Liver (tissue), 9 donors: ENCODE measurements around the gene EFNA2. TPM values are rescaled to one million over a fixed set of nuclear protein-coding genes. Genes with fewer than 3 reads are reported as not detected.

Experiments used
- DNase-seq: peaks from one replicate; pipeline ENCODE4 v3.0.0-alpha.2; 2017; ENCODE audit warnings: low spot score
- H3K27ac ChIP-seq, 2 donors: one replicate each; pipeline ENCODE4 v1.7.0; 2013; ENCODE audit warnings: inconsistent platforms in 2 of 2, low read length in 2 of 2, control low read depth in 1 of 2, low read depth in 1 of 2, mild to moderate bottlenecking in 1 of 2
- H3K27me3 ChIP-seq, 4 donors: one replicate each; pipeline versions ENCODE4 v1.6.1 to v1.7.0; 2013; ENCODE audit warnings: low read length in 3 of 4, inconsistent platforms in 1 of 4, mild to moderate bottlenecking in 1 of 4, moderate library complexity in 1 of 4; ENCODE audit not compliant: control insufficient read depth in 4 of 4, insufficient read depth in 4 of 4
- H3K36me3 ChIP-seq, 4 donors: one replicate each; pipeline versions ENCODE4 v1.6.1 to v1.7.0; 2013; ENCODE audit warnings: low read length in 3 of 4, mild to moderate bottlenecking in 3 of 4, low read depth in 1 of 4, moderate library complexity in 1 of 4; ENCODE audit not compliant: control insufficient read depth in 4 of 4, insufficient read depth in 3 of 4
- H3K4me1 ChIP-seq, 4 donors: one replicate each; pipeline versions ENCODE4 v1.6.1 to v1.7.0; 2013; ENCODE audit warnings: low read length in 3 of 4, mild to moderate bottlenecking in 3 of 4, moderate library complexity in 1 of 4; ENCODE audit not compliant: control insufficient read depth in 4 of 4, insufficient read depth in 4 of 4
- H3K4me3 ChIP-seq, 3 donors: one replicate each; pipeline versions ENCODE4 v1.6.1 to v1.7.0; 2013; ENCODE audit warnings: low read length in 3 of 3, control low read depth in 1 of 3, low read depth in 1 of 3, mild to moderate bottlenecking in 1 of 3
- H3K9ac ChIP-seq, 2 donors: one replicate each; pipeline ENCODE4 v1.7.0; 2013; ENCODE audit warnings: low read length in 2 of 2, mild to moderate bottlenecking in 2 of 2, moderate library complexity in 2 of 2, control low read depth in 1 of 2, low read depth in 1 of 2
- H3K9me3 ChIP-seq, 4 donors: one replicate each; pipeline versions ENCODE4 v1.6.1 to v1.7.0; 2013; ENCODE audit warnings: low read length in 3 of 4; ENCODE audit not compliant: control insufficient read depth in 4 of 4
- ATF3 ChIP-seq: IDR thresholded peaks from 2 replicates; pipeline ENCODE4 v1.6.1; 2016; ENCODE audit warnings: antibody characterized with exemption
- CTCF ChIP-seq: fragments of 150-350 bp; IDR thresholded peaks from 2 replicates; pipeline ENCODE4 v1.5.1; 2017; ENCODE audit warnings: improper control_type of control experiment, low read depth, low read length; ENCODE audit not compliant: missing input control
- FOXA1 ChIP-seq: IDR thresholded peaks from 2 replicates; pipeline ENCODE4 v1.6.1; 2016; ENCODE audit warnings: antibody characterized with exemption
- HNF4A ChIP-seq, 2 donors: conservative IDR thresholded peaks; 2 replicates each; pipeline ENCODE4 v1.6.1; 2016; ENCODE audit warnings: antibody characterized with exemption in 2 of 2, mild to moderate bottlenecking in 2 of 2
- HNF4G ChIP-seq: IDR thresholded peaks from 2 replicates; pipeline ENCODE4 v1.6.1; 2016; ENCODE audit warnings: antibody characterized with exemption
- JUND ChIP-seq, 2 donors: IDR thresholded peaks; 2 replicates each; pipeline ENCODE4 v1.6.1; 2016; ENCODE audit warnings: antibody characterized with exemption in 2 of 2
- MAX ChIP-seq: IDR thresholded peaks from 2 replicates; pipeline ENCODE4 v1.6.1; 2016; ENCODE audit warnings: antibody characterized with exemption
- NR2F2 ChIP-seq: IDR thresholded peaks from 2 replicates; pipeline ENCODE4 v1.6.1; 2016; ENCODE audit warnings: antibody characterized with exemption
- RAD21 ChIP-seq, 2 donors: IDR thresholded peaks; 2 replicates each; pipeline ENCODE4 v1.6.1; 2016; ENCODE audit warnings: antibody characterized with exemption in 2 of 2, mild to moderate bottlenecking in 2 of 2
- SP1 ChIP-seq: IDR thresholded peaks from 2 replicates; pipeline ENCODE4 v1.6.1; 2018; ENCODE audit warnings: antibody characterized with exemption, mild to moderate bottlenecking
- TAF1 ChIP-seq: conservative IDR thresholded peaks from 2 replicates; pipeline ENCODE4 v1.6.1; 2016; ENCODE audit warnings: antibody characterized with exemption, mild to moderate bottlenecking
- WGBS: extraction: QIAGEN DNeasy Blood & Tissue Kit; methylation state at CpG from one replicate; pipeline ENCODE4 v1.1.7; 2013; 5-methylcytosine and 5-hydroxymethylcytosine counted together
- polyA plus RNA-seq, 2 donors: library from polyadenylated mRNA; stranded (reverse) in 1 of 2; unstranded in 1 of 2; fragments of 200-250 nt in 1 of 2; fragments of >200 nt in 1 of 2; fragmentation: Nextera tagmentation in 1 of 2; extraction: Ambion mirVana in 1 of 2; gene quantifications; one replicate each; pipeline versions ENCODE4 v1.2.1 to v1.2.3, GENCODE V29; 2013 to 2015
- total RNA-seq, 2 donors: library from RNA; depleted of rRNA; stranded (reverse); fragments of >200 nt; gene quantifications; one replicate each; pipeline ENCODE4 v1.2.3, GENCODE V29; 2014
- TF ChIP-seq, protein P1 (sequence below): IDR thresholded peaks from 2 replicates; pipeline ENCODE4 v1.6.1; 2016; ENCODE audit warnings: antibody characterized with exemption, mild to moderate bottlenecking
- TF ChIP-seq, protein P2 (sequence below): IDR thresholded peaks from 2 replicates; pipeline ENCODE4 v1.6.1; 2016; ENCODE audit warnings: antibody characterized with exemption
- donor health status: healthy.
- donor health status: healthy.
- donor health status: healthy.
- donor health status: healthy.
- donor health status: healthy.

The EFNA2 gene
- total and polyA plus RNA-seq, 4 donors = 0.98 to 9.8 (median 4.3) TPM

- H3K9me3 ChIP-seq = no peaks in the 10 kb centered on the region
- no peak overlapping the region for H3K4me3 ChIP-seq
- H3K9ac ChIP-seq = no peak overlapping the region
- no peaks in the 10 kb centered on the region for H3K36me3 ChIP-seq
- no peak overlapping the region for H3K27ac ChIP-seq
- 89% methylated on average over 17 of the region's 17 CpGs for WGBS
- H3K4me1 ChIP-seq = peaks cover 12 to 52% (median 25%) of the 10 kb centered on the region in 4 donors
- DNase-seq = no peak
- H3K27me3 ChIP-seq = no peaks in the 10 kb centered on the region
- TF ChIP-seq SP1 = no peak
- TF ChIP-seq, protein P1, sequence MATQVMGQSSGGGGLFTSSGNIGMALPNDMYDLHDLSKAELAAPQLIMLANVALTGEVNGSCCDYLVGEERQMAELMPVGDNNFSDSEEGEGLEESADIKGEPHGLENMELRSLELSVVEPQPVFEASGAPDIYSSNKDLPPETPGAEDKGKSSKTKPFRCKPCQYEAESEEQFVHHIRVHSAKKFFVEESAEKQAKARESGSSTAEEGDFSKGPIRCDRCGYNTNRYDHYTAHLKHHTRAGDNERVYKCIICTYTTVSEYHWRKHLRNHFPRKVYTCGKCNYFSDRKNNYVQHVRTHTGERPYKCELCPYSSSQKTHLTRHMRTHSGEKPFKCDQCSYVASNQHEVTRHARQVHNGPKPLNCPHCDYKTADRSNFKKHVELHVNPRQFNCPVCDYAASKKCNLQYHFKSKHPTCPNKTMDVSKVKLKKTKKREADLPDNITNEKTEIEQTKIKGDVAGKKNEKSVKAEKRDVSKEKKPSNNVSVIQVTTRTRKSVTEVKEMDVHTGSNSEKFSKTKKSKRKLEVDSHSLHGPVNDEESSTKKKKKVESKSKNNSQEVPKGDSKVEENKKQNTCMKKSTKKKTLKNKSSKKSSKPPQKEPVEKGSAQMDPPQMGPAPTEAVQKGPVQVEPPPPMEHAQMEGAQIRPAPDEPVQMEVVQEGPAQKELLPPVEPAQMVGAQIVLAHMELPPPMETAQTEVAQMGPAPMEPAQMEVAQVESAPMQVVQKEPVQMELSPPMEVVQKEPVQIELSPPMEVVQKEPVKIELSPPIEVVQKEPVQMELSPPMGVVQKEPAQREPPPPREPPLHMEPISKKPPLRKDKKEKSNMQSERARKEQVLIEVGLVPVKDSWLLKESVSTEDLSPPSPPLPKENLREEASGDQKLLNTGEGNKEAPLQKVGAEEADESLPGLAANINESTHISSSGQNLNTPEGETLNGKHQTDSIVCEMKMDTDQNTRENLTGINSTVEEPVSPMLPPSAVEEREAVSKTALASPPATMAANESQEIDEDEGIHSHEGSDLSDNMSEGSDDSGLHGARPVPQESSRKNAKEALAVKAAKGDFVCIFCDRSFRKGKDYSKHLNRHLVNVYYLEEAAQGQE = no peak
- no peak for TF ChIP-seq TAF1
- TF ChIP-seq MAX = no peak
These were observed 6.9 kb downstream of the EFNA2 start for GRCh38 chr19:1292419-1293151.

GRCh38 chr19:1293782-1294604 lies 8.3 kb downstream of the EFNA2 start:
- Histone ChIP-seq H3K9me3 (no peaks in the 10 kb centered on the region), H3K27me3 (no peaks in the 10 kb centered on the region), H3K36me3 (peaks cover 0 to 5% (median 0%) of the 10 kb centered on the region in 4 donors), H3K27ac (no peak overlapping the region), H3K4me3 (no peak overlapping the region), H3K9ac (no peak overlapping the region), H3K4me1 (peaks cover 12 to 40% (median 23%) of the 10 kb centered on the region in 4 donors)
- no peak for DNase-seq
- TF ChIP-seq NR2F2 = no peak
- no peak for TF ChIP-seq SP1
- TF ChIP-seq, protein P1 = no peak
- no peak for TF ChIP-seq HNF4G
- no peak for TF ChIP-seq HNF4A (conservative IDR thresholded peaks at IDR 0.05)
- no peak for TF ChIP-seq JUND (IDR thresholded peaks at IDR 0.05)
- TF ChIP-seq CTCF = no peak
- TF ChIP-seq FOXA1 = no peak
- TF ChIP-seq ATF3 = no peak
- TF ChIP-seq, protein P2, sequence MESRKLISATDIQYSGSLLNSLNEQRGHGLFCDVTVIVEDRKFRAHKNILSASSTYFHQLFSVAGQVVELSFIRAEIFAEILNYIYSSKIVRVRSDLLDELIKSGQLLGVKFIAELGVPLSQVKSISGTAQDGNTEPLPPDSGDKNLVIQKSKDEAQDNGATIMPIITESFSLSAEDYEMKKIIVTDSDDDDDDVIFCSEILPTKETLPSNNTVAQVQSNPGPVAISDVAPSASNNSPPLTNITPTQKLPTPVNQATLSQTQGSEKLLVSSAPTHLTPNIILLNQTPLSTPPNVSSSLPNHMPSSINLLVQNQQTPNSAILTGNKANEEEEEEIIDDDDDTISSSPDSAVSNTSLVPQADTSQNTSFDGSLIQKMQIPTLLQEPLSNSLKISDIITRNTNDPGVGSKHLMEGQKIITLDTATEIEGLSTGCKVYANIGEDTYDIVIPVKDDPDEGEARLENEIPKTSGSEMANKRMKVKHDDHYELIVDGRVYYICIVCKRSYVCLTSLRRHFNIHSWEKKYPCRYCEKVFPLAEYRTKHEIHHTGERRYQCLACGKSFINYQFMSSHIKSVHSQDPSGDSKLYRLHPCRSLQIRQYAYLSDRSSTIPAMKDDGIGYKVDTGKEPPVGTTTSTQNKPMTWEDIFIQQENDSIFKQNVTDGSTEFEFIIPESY = no peak
- TF ChIP-seq RAD21 (IDR thresholded peaks at IDR 0.05) = no peak
- 89% methylated on average over 35 of the region's 35 CpGs for WGBS
